Stimulated activated CD4-positive, alpha-beta T cell treated with anti-CD3 and anti-CD28 coated beads, Interleukin-1b, Interleukin-23, amount 100 ng/mL, for 24 hours (primary cell): ENCODE results near the gene TAF10.

Experiments used
- DNase-seq, 4 experiments: peaks; one replicate each; pipeline ENCODE4 v3.0.0-alpha.2; 2020; ENCODE audit warnings: low read depth in 4 of 4, low spot score in 1 of 4

TAF10 gene

GRCh38 chr11:6561288-6561687 lies 50.7 kb downstream of the TAF10 start:
- DNase-seq, result no peak
